ENCODE measurements around the gene TTC38.
"Not testable (repeated sequence)": the region's sequence is repeated elsewhere in the genome, so short reads cannot be mapped to it uniquely, and the experiment has no call there.

Gene TTC38

GRCh38 chr22:46247443-46247975 is 20.3 kb upstream of the TTC38 start:
- FAIRE-seq, result no peak

GRCh38 chr22:46250035-46250782 is 17.6 kb upstream of the TTC38 start, which contains the start of gene CDPF1:
CDPF1 (minus strand) TSS chr22:46250293; CDS start chr22:46248284, 2,009 bp downstream.
- no peak for FAIRE-seq

GRCh38 chr22:46250783-46251125 is 17.1 kb upstream of the TTC38 start:
- no peak for FAIRE-seq

- no peak for FAIRE-seq
These were observed 16.5 kb upstream of the TTC38 start for GRCh38 chr22:46251266-46251665.

GRCh38 chr22:46251816-46252380 is 15.9 kb upstream of the TTC38 start:
- FAIRE-seq, result no peak

GRCh38 chr22:46256358-46256958 is 11.3 kb upstream of the TTC38 start:
- no peak for FAIRE-seq

GRCh38 chr22:46259374-46259773 is 8.4 kb upstream of the TTC38 start:
- FAIRE-seq, result no peak

GRCh38 chr22:46260038-46260437 is 7.8 kb upstream of the TTC38 start:
- FAIRE-seq, result no peak

- no peak for FAIRE-seq
These were observed 5.2 kb upstream of the TTC38 start for GRCh38 chr22:46262449-46263215.

GRCh38 chr22:46263216-46263590 is 4.6 kb upstream of the TTC38 start, which contains the start of gene PKDREJ:
PKDREJ (minus strand) TSS chr22:46263343; CDS start chr22:46263322, 21 bp downstream.
- FAIRE-seq, result no peak

- not testable (repeated sequence) for FAIRE-seq
These were observed 3.3 kb upstream of the TTC38 start for GRCh38 chr22:46264520-46264919.

- FAIRE-seq, result not testable (repeated sequence)
These were observed 2.2 kb upstream of the TTC38 start for GRCh38 chr22:46265627-46266026.

- no peak for FAIRE-seq
These were observed 1.8 kb downstream of the TTC38 start for GRCh38 chr22:46269564-46269963.

- no peak for FAIRE-seq
These were observed 4.4 kb downstream of the TTC38 start for GRCh38 chr22:46272196-46272595.

- no peak for FAIRE-seq
These were observed 5.1 kb downstream of the TTC38 start for GRCh38 chr22:46272762-46273431.

- no peak for FAIRE-seq
These were observed 5.8 kb downstream of the TTC38 start for GRCh38 chr22:46273432-46274148.

- FAIRE-seq, result no peak
These were observed 6.6 kb downstream of the TTC38 start for GRCh38 chr22:46274381-46274780.

GRCh38 chr22:46275455-46276122 is 7.8 kb downstream of the TTC38 start:
- no peak for FAIRE-seq

GRCh38 chr22:46276563-46276962 is 8.8 kb downstream of the TTC38 start:
- no peak for FAIRE-seq

GRCh38 chr22:46278656-46279645 is 11.1 kb downstream of the TTC38 start:
- FAIRE-seq, result no peak

Data from TTC549 (cell line).